Suprapubic skin (tissue), 3 donors: ENCODE results near the gene ISL2.

Experiments
- EP300 ChIP-seq: sonication (generic); formaldehyde crosslinking; IDR thresholded peaks from one replicate; pipeline ENCODE4 v1.6.1; 2017; ENCODE audit warnings: antibody characterized with exemption
- POLR2A ChIP-seq, 2 donors: fragments of 450-650 bp; IDR thresholded peaks; one replicate each; pipeline ENCODE4 v1.6.1; 2017; ENCODE audit warnings: antibody characterized with exemption in 2 of 2, mild to moderate bottlenecking in 2 of 2, moderate library complexity in 2 of 2
- TF ChIP-seq, protein P1 (sequence below), 2 donors: fragments of 200-600 bp in 1 of 2; fragments of 450-650 bp in 1 of 2; sonication (generic) in 1 of 2; IDR thresholded peaks; one replicate each; pipeline ENCODE4 v1.5.1; 2016 to 2019; ENCODE audit warnings: antibody characterized with exemption in 2 of 2, mild to moderate bottlenecking in 1 of 2, moderate library complexity in 1 of 2

- TF ChIP-seq, protein P1, sequence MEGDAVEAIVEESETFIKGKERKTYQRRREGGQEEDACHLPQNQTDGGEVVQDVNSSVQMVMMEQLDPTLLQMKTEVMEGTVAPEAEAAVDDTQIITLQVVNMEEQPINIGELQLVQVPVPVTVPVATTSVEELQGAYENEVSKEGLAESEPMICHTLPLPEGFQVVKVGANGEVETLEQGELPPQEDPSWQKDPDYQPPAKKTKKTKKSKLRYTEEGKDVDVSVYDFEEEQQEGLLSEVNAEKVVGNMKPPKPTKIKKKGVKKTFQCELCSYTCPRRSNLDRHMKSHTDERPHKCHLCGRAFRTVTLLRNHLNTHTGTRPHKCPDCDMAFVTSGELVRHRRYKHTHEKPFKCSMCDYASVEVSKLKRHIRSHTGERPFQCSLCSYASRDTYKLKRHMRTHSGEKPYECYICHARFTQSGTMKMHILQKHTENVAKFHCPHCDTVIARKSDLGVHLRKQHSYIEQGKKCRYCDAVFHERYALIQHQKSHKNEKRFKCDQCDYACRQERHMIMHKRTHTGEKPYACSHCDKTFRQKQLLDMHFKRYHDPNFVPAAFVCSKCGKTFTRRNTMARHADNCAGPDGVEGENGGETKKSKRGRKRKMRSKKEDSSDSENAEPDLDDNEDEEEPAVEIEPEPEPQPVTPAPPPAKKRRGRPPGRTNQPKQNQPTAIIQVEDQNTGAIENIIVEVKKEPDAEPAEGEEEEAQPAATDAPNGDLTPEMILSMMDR (IDR thresholded peaks at IDR 0.05) = no peak
- TF ChIP-seq POLR2A (IDR thresholded peaks at IDR 0.05) (no peak), EP300 (no peak)
These were observed 9.1 kb upstream of the ISL2 start for GRCh38 chr15:76327191-76328105.
